DMS53 (cell line): ENCODE measurements around the gene ARID5B.

ENCODE experiments used
- DNase-seq: peaks from one replicate; lab custom pipeline; 2025; lab: John Stamatoyannopoulos, UW

The ARID5B gene

DNA sequence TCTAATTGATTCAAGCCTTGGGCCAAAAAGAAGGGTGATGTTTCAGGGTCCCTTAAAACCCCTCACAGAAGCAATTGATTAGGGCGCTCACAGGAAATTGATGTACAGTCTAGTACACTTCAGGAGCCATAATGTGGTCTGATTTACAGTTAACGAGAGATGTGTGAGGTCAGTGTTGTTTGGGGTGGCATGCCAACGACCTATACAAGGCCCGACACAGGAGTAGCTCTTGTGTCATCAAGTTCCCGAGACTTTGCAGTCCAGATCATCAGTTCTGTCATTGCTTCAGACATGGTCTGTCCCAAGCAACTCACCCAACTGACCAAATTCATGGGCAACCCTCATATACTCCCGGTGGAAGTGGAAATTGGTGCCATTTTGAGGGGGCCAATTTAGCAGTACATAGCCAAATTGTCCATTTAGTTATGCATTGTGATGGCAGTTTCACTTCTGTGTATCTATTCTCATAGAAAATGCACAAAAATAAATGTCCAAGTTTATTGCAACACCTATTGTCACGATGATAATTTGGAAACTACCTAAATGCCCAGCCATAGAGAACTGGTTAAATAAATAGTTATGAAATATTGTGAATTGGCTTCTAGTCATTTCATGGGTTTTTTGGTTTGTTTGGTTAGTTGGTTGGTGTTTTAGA, 18.0 kb upstream of the ARID5B start:
- no peak for DNase-seq

DNA sequence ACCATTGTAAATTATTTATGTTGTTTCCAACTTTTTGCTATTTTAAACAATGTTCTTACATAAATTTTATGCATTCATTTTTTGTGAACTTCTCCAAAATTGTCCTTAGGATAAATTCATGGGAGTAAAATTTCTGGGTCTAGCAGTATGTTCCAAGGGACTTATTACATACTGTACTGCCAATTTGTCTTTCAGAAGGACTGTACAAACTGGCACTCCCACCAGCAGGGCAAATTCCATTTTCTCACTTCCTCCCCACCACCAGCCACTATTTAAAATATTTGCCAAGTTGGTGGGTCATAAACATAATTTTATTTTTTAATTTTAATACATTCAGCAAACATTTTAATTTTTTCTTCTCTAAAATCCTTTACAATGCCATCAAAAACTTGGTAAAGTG, 13.7 kb upstream of the ARID5B start:
- no peak for DNase-seq

DNA sequence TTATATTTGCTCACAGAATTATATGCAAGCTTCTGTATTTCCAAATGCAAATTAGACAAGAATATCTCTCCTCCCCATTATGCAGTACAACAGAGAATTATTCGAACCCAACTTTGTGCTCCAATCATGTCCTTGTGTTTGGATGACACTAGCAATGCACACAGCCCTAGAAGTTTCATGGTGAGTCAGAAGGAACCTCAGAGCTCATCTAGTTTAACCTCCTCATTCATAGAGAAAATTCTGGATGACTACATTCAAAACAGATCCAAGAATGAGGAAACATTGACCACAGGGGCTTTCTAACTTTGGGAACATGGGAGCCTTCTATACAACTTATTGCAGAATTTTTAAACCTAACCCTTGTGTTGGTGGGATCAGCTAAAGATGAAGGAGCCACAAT, 12.8 kb upstream of the ARID5B start:
- DNase-seq: no peak

DNA sequence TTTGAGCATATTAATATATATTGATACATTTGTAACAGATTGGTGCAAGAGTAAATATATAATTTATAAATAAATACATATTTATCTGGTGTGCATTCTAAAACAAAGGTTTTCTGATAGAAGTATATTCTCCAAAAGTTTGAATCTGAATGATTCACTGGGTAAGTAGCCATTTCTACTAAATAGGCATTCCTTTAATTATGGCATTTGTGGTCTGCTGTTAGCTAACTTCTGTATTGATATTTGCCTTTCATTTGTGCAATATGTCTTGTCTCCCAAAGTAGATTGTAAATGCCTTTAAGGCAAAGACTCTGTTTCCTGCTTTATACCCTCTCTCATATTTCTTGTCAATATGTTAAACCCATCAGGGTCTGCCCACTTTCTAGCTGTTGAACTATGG, 11.1 kb upstream of the ARID5B start:
- no peak for DNase-seq

DNA sequence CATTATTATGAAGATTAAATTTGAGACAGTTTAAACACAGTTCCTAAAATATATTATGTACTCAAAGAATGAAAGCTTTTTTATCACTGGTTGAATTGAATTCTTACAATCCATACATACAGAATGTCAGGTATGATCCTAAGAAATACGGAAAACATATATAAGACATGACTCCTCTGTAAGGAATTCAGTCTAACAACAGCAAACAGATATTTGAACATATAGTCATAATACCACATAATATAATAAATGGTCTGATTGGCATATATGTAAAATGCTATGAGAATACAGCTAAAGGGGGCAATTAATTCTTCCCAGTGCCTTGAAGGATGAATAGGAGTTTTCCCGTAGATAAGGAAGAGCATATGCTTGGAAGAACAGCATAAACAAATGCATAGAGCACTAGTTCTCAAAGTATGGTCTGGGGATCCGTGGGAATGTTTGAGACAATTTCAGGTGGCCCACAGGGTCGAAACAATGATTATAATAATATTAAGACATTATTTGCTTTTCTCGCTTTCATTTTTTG, 10.6 kb upstream of the ARID5B start:
- DNase-seq: no peak

DNA sequence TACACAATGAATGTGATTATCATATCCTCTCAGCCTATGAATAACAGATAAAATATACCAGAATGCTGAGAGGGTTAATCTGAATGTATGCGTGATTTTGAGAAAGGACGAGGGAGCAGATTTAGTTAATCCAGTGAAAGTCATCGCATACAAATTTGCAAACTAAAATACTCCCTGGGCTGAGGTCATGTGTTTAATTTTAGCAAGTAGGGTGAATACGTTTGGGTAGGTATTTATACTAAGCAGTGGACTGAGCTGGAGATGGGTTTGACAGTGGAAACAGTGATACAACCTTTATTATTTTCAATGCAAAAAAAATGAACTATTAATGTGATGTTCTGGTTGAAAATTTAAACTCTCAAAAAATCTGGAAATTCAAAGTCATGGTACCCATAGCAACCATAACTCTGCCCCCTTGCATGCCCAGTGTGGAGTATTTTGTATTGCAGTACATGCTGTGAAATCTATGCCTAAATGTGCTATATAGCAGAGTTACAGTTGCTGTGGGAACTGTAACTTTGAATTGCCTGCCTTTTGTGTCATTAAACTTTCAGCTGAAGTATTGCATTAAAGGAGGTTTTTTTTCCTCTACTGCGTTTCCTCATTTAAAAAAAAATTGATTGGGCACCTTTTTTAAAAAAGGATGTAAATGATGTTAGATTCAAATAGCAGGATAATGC, 9.5 kb upstream of the ARID5B start:
- no peak for DNase-seq

DNA sequence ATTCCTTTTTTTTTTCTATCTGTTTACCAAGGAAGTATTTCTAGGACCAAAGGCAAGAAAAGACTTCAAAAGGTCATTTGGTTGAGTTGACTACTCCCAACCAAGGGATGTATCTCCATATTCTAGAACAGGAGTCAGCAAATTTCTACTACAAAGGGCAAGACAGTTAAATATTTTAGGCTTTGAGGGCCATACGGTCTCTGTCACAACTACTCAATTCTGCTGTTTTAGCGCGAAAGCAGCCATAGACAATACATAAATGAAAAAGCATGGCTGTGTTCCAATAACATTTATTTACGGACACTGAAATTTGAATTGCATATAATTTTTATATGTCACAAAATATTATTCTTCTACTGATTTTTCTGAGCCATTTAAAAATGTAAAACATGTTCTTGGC, 8.5 kb upstream of the ARID5B start:
- DNase-seq: no peak

DNA sequence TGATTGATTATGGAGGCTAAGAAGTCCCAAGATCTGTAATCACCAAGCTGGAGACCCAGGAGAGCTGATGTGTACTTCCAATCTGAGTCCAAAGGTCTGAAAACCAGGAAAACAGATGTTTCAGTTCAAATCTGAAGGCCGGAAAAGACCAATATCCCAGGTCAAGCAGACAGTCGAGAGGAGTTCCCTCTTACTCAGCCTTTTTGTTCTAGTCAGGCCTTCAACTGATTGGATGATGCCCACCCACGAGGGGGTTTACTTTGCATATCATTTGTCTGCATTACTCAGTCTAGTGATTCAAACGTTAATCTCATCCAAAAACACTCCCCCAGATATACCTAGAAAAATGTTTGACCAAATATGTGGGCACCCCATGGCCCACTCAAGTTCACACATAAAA, 7.4 kb upstream of the ARID5B start:
- no peak for DNase-seq

DNA sequence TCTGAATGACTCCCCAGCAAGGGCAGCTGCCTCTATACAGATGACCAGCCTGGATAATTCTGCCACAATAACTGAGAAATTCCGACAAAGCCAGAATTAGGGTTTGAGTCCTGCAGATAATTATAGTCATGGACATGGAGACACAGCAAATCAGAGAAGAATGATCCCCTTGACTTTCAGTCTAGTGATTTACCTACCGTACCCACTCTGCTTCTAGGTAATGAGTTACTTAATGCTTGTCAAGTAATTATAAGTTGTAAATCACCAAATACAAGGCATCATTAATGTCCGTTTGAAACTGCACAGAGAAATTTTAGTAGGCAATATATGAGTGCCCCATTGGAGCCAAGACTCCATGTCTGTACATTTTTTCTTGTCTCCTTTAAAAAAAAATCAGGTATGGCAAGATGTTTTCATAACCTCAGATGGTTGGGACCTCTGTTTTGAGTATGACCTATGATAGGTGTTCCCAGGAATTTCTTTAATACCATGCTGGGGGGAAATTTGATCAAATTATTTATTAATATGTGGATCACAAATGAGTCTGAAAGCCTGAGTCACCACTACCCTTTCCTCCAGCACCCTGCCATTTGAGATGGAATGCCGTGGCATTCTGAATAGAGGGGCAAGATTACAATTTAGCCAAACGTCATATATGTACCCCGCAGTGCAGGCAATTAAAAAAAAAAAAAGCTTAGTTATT, 5.5 kb upstream of the ARID5B start:
- no peak for DNase-seq

DNA sequence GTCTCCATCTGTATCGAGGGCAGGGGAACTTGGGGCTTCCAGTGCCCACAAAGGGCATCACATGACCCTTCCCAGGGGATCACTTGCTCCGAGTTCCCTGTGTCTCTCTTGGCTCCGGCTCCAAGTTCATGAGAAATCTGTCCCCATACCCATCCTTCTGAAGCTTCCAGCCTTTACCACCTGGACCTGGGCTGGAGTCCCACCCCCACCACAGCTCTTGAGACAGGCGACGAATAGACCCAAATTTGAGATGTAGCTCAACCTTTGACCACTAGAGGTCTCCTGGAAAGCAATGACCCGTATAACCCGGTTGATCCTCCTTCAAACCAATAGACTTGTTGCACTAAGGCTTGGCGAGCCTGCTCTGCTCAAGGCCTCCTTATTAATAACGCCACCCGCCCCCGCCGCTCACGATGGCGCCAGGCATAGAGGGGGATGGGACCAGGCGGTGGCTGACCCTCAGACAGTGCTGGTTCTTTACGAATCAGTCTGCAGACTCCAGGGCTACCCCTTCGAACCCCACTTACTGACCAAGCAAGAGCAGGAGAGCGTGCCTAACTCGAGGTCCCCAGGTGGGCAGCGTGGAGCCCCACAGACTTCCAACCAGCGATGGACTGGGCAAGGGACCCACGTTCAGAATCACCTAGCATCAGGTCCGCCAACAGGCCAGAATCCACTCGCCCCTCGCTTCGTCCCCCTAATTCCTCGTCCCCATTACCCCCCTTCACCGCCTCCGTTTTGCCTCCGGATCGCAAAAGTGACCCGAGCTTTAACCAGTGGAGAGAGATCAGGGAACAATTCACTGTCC, 4.4 kb upstream of the ARID5B start:
- peak; percentile 88 for DNase-seq

DNA sequence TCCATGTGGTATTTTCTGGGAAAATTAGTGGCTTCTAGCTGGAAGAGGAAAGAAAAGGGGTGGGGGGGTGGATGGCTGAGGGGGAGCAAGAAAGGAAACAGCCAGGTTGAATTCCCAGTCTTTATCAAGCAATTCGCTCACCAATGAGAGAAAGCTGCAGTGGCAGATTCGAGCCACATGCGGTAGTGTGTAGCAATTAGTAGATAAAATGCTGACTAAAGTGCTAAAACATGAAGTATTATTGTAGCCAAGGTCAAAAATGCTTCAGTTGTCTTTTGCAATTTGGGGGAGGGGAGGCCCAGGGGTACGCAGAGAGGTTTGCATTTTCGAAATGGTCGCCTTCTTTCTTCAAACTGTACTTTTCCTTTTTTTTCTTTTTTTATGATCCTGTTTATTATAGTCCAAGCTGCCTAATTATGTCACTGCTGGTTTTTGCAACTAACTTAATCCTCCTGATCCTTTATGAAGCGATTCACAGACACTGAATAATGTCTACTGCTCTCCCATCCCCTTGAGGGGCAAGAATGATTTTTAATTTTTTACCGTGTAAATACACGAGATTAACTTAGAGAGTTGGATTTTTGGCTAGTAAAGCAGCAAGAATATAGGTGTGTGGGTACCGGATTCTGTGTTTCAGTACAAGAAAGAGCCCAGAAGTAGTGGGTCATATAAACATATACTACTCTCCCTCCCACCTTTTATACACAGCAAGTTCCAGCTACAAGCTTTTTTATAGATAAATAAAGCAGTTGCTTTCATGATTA, 3.6 kb upstream of the ARID5B start:
- peak; percentile 65 for DNase-seq

DNA sequence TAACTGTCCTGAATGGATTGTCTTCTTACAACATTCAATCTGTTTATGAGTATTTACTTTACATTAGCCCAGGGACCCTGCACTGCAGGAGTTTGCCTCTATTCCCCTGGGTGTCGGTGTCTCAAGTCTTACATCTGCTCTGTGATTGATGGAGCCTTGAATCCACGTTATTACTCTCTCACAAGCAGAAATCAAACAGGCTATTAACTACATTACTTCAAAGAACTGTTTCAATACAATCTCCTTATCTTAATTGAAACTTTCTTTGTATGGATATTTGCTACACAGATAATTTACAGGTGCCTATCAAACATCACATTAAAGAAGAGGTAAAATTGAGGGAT, 3.1 kb upstream of the ARID5B start:
- DNase-seq: no peak

DNA sequence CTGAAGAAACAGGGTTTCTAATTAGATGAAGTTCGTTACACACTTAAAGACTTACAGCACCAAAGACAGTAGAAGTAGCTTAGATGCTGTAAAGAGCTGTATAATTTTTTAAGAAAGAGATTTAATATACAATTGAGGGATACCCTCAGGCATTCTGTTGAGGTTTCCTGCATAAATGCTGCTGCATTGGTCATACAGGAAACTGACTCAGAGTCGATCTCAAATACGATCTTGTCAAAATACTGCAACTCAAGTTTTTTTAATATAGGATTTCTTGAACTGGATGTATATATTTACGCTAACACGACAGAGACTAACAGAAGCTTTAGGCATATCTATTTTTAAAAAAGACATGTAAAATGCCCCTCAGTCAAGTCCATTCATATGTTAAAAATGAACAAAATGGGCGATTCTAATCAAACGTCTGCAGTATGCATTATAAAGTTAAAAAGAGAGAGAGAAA, 2.4 kb upstream of the ARID5B start:
- peak; percentile 36 for DNase-seq

DNA sequence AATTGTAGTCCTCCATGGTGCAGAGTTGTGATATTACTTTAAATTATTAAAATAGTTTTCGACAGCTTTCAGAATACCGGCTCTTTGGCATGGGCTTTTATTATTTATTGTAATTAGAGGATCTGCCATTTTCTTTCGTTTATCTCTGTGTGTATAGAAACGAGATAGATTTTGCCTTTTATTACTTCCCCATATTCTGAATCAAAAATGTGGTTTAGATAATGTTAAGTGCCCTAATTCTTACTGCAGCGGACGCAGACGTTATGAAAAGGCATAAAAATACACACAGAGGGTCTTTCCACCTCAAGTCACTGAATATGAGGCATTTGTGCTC, 1.9 kb upstream of the ARID5B start:
- no peak for DNase-seq

DNA sequence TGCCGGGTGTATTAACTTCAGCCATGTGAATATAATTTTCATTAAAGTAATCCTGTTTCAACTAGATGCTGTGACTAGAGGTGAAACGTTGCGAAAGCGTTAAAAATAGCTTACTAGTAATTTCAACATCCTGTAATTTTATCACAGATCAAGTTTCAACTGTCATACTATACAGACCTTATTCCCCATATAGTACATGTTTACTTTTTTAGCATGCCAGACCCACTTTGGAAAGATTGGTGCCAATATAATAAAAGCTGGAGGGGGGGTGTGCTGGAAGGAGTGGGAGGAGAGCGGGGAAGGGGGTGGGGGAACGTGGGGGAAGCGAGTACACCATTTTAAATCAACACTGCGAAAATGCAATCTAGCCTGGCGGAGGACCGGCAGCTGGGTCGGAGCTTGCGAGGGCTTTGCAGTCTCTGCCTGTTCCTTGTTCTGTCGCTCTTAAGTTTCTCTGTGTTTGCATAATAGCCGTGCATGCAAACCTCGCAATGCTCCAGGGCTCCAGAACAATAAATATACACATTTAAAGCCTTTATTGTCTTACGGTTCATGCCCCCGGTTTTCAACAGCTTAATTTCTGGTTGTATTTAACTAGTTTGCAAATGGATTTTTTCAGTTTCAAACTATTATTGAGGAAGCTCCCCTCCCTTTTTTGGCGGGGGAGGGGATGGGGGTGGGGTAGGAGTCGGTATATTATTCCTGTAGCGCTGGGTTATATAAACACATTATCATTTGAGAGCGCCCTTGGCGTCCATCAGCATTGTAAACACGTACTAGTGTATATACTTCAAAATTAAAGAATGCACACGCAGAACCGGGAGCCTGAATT, 1.3 kb upstream of the ARID5B start:
- peak; percentile 90 for DNase-seq

DNA sequence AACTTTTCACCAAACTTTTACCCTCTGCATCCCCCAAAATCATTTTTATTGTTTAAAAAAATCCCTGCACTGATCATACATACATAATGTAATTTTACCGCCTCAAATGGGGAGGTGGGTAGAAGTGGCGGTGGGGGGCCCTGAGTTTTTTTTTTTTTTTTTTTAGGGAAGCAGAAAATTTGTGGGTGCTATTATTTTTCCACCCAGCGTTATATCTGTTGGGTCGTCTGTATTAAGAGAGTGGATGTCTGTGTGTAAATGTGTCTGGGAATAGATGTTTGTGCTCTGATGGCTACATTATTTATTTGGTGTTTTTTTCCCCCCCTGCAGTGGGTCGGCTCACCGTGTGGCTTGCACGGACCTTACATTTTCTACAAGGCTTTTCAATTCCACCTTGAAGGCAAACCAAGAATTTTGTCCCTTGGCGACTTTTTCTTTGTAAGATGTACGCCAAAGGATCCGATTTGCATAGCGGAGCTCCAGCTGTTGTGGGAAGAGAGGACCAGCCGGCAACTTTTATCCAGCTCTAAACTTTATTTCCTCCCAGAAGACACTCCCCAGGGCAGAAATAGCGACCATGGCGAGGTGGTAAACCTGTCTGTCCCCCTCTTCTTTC, 438 bp downstream of the ARID5B start:
- peak; percentile 70 for DNase-seq

DNA sequence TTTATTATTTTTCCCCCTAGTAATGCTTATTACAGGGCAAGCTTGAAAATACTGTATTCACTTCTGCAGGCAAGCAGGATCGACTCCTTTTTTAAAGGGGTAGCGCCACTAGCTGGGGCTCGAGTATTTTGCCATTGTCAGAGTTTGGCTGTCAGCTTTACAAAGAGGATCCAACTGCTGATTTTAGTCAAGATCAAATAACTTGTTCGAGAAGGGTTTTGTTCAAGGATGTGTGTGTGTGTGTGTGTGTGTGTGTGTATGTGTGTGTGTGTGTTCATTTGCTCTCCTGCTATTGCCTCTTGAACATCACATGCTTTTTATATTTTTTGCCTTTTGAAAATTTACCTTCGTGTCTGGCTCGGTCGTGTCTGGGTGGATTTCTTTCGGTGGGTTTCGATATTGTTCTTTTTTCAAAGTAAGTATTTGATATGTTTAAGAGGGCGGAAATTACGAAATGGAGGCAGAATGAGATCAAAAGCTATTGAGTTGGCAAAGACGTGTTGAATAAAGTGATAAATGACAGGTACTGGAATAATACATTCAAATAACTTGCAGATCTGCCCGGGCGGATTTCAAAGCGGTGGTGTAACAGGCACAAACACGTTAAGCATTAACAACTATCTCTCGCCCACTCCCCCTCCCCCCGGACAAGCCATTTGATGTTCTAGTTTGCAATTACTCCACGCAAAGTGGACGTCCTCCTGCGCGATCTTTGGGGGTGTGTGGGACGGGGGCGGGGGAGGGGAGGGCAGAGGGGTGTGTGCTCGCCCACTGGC, 1.1 kb downstream of the ARID5B start:
- peak; percentile 83 for DNase-seq

DNA sequence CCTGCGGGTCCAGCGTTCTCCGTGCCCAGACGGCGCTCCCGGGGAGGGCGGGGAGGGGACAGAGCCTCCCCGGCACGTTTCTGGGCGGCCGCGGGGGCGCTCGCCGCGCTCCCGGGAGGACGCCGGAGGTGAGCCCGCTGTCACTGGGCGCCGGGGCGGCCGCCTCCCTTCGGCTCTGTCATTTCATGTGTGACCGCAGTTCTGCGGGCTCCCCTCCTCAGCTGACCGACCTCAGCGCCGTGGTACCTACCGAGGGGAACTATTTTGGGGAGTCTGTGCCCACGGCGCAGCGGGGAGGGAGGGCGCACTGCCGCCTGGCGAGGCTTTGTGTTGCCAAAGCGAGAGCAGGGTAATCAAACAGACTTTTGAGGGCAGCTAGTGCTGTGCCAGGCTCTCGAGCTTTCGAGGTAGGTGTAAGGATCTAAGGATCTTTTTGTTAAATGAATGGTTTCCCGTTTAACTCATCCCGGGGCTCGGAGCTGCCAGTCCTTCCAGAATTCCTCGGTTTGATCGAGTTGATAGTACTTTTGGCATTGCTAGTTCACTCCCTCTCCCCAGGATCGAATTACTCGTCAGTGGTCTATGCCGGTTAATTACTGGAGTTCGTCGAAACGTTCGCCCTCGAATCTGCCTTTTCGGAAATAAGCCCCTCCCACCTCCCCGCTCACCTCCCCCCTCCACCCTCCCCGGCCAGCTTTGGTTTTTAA, 1.9 kb downstream of the ARID5B start:
- DNase-seq: peak; percentile 86

DNA sequence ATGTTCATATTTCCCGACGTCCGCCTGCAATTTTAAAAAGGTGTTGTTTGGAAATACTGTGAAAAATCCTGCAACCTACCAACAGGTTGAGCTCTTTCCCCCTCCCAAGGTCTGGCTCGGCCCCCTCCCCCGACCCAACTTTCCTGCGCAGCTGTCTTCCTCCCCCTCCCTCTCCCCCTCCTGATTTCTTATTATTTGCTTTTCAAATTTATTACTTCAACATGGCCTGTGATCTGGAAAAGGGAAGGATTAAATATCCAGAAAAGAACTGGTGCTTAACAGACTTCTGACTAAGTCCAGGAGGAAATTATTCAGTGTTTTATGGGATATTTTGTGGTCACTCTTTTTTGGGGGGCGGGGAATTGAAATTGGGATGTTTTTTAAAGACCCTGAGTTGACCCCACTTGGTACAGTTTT, 2.4 kb downstream of the ARID5B start:
- DNase-seq: peak; percentile 70
